ENCODE measurements around the gene VPS9D1. TPM values are rescaled to one million over a fixed set of nuclear protein-coding genes. Genes with fewer than 3 reads are reported as not detected.

VPS9D1 gene
- total RNA-seq, 2 donors from 2014 or later = 9.5 to 18.3 TPM

DNA sequence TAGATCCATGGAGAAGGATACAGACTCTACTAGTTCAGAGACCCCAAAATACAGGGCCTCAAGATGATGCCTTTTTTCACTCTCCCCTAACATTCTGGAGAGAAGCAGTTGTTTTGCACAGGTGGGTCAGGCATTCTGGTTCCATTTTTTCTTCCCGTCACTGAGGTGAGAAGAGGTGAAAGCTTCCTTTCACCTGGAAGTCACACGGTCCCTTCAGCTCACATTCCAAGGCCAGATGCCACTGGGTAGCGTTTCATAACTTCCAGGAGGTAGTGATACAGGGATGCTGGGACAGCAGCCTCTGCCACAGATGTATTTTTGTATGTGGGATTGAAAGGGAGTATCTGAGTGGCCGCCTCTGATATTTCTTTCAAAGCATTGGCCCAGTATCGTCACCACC lies 32.3 kb downstream of the VPS9D1 start:
- DNase-seq (ENCODE audit: low spot score) (no peak), ATAC-seq (ENCODE audit: insufficient number of reproducible peaks, low FRiP score, low read depth) (no peak)
- H3K9me3 ChIP-seq = no peaks in the 10 kb centered on the region
- peaks cover 5 to 8% of the 10 kb centered on the region in 2 donors for H3K4me1 ChIP-seq (ENCODE audit: control insufficient read depth in 1 of 2, low read depth in 2 of 2)
- TF ChIP-seq CTCF (IDR thresholded peaks at IDR 0.05) = no peak
- H3K27ac ChIP-seq = no peak overlapping the region
- no peak overlapping the region for H3K4me3 ChIP-seq
- H3K27me3 ChIP-seq (replicated peaks; ENCODE audit: insufficient read depth) = no peaks in the 10 kb centered on the region
- peaks cover 14% of the 10 kb centered on the region for H3K36me3 ChIP-seq

DNA sequence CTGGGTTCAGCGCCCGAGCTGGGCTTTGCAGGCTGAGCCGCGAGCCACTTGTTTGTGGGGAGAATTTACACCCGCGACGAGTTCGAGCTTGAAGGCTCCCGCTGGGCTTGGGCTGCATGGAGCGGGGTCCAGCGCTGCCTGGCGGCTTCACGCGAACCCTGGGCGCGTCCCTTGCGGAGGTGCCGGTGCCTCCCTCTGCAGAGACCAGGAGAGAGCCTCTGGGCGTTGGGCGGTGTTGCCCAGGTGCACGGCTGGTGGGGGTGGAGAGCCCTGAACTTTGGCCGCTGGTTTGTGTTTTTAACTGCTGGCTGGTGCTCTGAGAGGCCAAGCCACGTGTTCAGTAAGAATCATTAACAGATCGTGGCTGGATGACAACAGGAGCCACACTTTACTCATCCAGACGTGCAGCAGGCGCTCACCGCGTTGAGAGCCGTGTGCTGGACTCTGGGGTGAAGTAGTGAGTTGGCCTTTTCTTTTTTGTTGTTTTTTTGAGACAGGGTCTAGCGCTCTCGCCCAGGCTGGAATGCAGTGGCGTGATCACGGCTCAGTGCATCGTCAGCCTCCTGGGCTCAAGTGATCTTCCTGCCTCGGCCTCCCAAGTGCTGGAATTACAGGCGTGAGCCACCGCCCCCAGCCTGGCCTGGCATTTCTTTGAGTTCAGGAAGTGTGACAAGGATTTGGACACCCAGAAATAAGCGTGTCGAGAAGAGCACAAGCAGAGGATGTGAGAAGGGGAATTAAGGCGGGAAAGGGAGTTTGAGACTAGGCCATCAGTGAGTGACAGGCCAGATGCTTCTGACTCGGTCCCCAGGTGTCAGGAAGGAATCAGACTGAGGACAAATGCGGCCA lies 33.4 kb downstream of the VPS9D1 start:
- no peak for DNase-seq (ENCODE audit: low spot score)
- Histone ChIP-seq H3K36me3 (peaks cover 9% of the 10 kb centered on the region), H3K27ac (peak overlapping the region; percentile 63 to 79), H3K4me3 (peak overlapping the region; percentile 99), H3K9me3 (no peaks in the 10 kb centered on the region), H3K27me3 (replicated peaks; ENCODE audit: insufficient read depth) (no peaks in the 10 kb centered on the region), H3K4me1 (ENCODE audit: control insufficient read depth in 1 of 2, low read depth in 2 of 2) (peaks cover 5 to 8% of the 10 kb centered on the region in 2 donors)
- no peak for TF ChIP-seq CTCF (IDR thresholded peaks at IDR 0.05)
- no peak for ATAC-seq (ENCODE audit: insufficient number of reproducible peaks, low FRiP score, low read depth)

DNA sequence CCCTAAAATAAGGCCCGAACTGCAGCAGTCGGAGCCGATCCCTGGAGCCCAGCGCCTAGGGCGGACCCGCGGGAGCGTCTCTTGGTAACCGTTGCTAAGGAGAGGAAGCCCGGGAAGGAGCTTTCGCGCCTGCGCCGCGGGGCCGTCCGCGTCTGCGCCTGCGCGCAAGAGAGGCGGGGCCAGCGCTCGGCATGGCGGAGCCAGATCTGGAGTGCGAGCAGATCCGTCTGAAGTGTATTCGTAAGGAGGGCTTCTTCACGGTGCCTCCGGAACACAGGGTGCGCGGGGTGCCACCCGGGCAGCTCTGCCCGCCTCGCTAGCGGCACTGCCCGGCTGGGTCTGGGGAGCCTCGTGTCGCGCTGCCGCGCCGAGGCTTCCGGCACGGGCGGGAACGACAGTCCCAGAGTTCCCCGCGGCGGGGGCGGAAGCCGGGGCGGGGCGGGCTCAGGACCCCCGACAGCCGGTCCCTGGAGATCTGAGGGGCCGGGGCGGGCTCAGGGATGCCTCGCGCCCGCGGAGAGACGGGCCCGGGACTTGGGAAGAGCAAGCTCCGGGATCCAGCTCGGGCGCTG lies 34.1 kb downstream of the VPS9D1 start, which contains the start of gene CDK10:
CDK10 (plus strand) TSS at position 170 of the 572 bp plus-strand sequence; CDS start at position 192, 22 bp downstream.
- no peak for TF ChIP-seq CTCF (IDR thresholded peaks at IDR 0.05)
- Histone ChIP-seq H3K9me3 (no peaks in the 10 kb centered on the region), H3K27me3 (replicated peaks; ENCODE audit: insufficient read depth) (no peaks in the 10 kb centered on the region), H3K36me3 (peaks cover 5% of the 10 kb centered on the region), H3K27ac (peak within 1 kb of the TSS; percentile 63 to 79), H3K4me3 (peak within 1 kb of the TSS; percentile 99), H3K4me1 (ENCODE audit: control insufficient read depth in 1 of 2, low read depth in 2 of 2) (peaks cover 5 to 8% of the 10 kb centered on the region in 2 donors)
- DNase-seq (ENCODE audit: low spot score) = peak; percentile 45
- peak; percentile 90 for ATAC-seq (ENCODE audit: insufficient number of reproducible peaks, low FRiP score, low read depth)

DNA sequence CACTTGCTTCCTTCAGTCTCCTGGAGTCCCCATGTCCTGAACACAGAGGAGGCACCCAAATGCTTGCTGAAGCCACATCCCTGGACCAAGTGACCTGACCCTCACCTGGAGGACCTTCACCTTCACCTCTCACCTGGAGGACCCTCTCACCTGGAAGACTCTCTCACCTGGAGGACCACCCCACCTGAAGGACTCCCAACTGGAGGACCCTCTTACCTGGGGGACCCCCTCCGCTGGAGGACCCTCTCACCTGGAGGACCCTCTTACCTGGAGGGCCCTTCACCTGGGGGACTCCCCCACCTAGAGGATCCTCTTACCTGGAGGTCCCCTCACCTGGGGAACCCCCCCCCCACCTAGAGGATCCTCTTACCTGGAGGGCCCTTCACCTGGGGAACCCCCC lies 34.8 kb downstream of the VPS9D1 start:
- no peaks in the 10 kb centered on the region for H3K9me3 ChIP-seq
- H3K4me3 ChIP-seq = peak overlapping the region; percentile 99
- no peak for ATAC-seq (ENCODE audit: insufficient number of reproducible peaks, low FRiP score, low read depth)
- DNase-seq (ENCODE audit: low spot score) = no peak
- peaks cover 5 to 8% of the 10 kb centered on the region in 2 donors for H3K4me1 ChIP-seq (ENCODE audit: control insufficient read depth in 1 of 2, low read depth in 2 of 2)
- no peaks in the 10 kb centered on the region for H3K27me3 ChIP-seq (replicated peaks; ENCODE audit: insufficient read depth)
- no peaks in the 10 kb centered on the region for H3K36me3 ChIP-seq
- TF ChIP-seq CTCF (IDR thresholded peaks at IDR 0.05) = no peak
- no peak overlapping the region for H3K27ac ChIP-seq

- no peak for DNase-seq (ENCODE audit: low spot score)
- H3K27me3 ChIP-seq (replicated peaks; ENCODE audit: insufficient read depth) = no peaks in the 10 kb centered on the region
- ATAC-seq (ENCODE audit: insufficient number of reproducible peaks, low FRiP score, low read depth) = no peak
Observed at GRCh38 chr16:89678258-89678657, 42.4 kb downstream of the VPS9D1 start.

More at GRCh38 chr16:89678258-89678657, 42.4 kb downstream of the VPS9D1 start:
- no peak overlapping the region for H3K4me3 ChIP-seq
- no peaks in the 10 kb centered on the region for H3K9me3 ChIP-seq
- H3K27ac ChIP-seq = no peak overlapping the region
- no peak for TF ChIP-seq CTCF (IDR thresholded peaks at IDR 0.05)
- H3K36me3 ChIP-seq = no peaks in the 10 kb centered on the region
- no peaks in the 10 kb centered on the region for H3K4me1 ChIP-seq (ENCODE audit: control insufficient read depth in 1 of 2, low read depth in 2 of 2)

All from thoracic aorta (tissue), 2 donors.